Measurements from ENCODE around the gene NNAT.

NNAT gene

GRCh38 chr20:37501940-37502339 is 19.1 kb upstream of the NNAT start:
- Histone ChIP-seq H2BK120ac (ENCODE audit: low read depth, low read length) (no peak overlapping the region), H4K91ac (ENCODE audit: low read depth, low read length, poor library complexity) (no peak overlapping the region), H3K4me2 (ENCODE audit: insufficient read depth, low read length, poor library complexity, severe bottlenecking) (no peak overlapping the region), H3K23ac (ENCODE audit: low read depth, low read length, poor library complexity) (no peak overlapping the region), H3K4ac (ENCODE audit: low read length) (no peak overlapping the region), H3K14ac (ENCODE audit: low read length) (no peak overlapping the region), H3K79me1 (ENCODE audit: low read depth, low read length) (no peaks in the 10 kb centered on the region), H2AK5ac (ENCODE audit: low read depth, low read length) (peak overlapping the region; percentile 83), H3K4me1 (ENCODE audit: control insufficient read depth in 2 of 2, insufficient read depth in 1 of 2, low read depth in 1 of 2, low read length in 2 of 2) (peaks cover 3 to 25% of the 10 kb centered on the region in 2 donors), H3K18ac (ENCODE audit: low read length) (peak overlapping the region; percentile 29), H3K36me3 (replicated peaks in 1 of 2; ENCODE audit: control insufficient read depth in 2 of 2, insufficient read depth in 2 of 2, low read length in 2 of 2) (peaks cover 0 to 3% of the 10 kb centered on the region in 2 donors), H3K27me3 (ENCODE audit: control insufficient read depth in 3 of 3, insufficient read depth in 3 of 3, low read depth in 1 of 3, low read length in 3 of 3) (no peaks in the 10 kb centered on the region), H3K4me3 (ENCODE audit: low read length in 2 of 2) (no peak overlapping the region), H2BK15ac (ENCODE audit: low read length) (no peak overlapping the region), H3K27ac (replicated peaks; ENCODE audit: low read length) (no peak overlapping the region), H2AFZ (ENCODE audit: low read length) (no peak overlapping the region), H3K9ac (ENCODE audit: low read depth, low read length, poor library complexity) (no peak overlapping the region), H2BK12ac (ENCODE audit: low read length) (no peak overlapping the region), H2BK5ac (ENCODE audit: low read length) (no peak overlapping the region), H4K8ac (ENCODE audit: low read depth, low read length) (no peak overlapping the region), H3K9me3 (replicated peaks in 1 of 2; ENCODE audit: control insufficient read depth in 2 of 2, insufficient read depth in 1 of 2, low read depth in 1 of 2, low read length in 2 of 2) (no peaks in the 10 kb centered on the region)
- no peak for DNase-seq (ENCODE audit: low spot score)
- no CpG with 5 or more reads among the region's 7 CpGs for WGBS, 2 donors (ENCODE audit: extremely low coverage in 2 of 2, insufficient read length in 2 of 2, insufficient replicate concordance in 1 of 2)

GRCh38 chr20:37502654-37503053 is 18.4 kb upstream of the NNAT start:
- Histone ChIP-seq H3K14ac (ENCODE audit: low read length) (no peak overlapping the region), H3K79me1 (ENCODE audit: low read depth, low read length) (no peaks in the 10 kb centered on the region), H2BK15ac (ENCODE audit: low read length) (no peak overlapping the region), H3K4me3 (ENCODE audit: low read length in 2 of 2) (no peak overlapping the region), H4K91ac (ENCODE audit: low read depth, low read length, poor library complexity) (no peak overlapping the region), H3K36me3 (replicated peaks in 1 of 2; ENCODE audit: control insufficient read depth in 2 of 2, insufficient read depth in 2 of 2, low read length in 2 of 2) (peaks cover under 1 to 3% of the 10 kb centered on the region in 2 donors), H3K23ac (ENCODE audit: low read depth, low read length, poor library complexity) (no peak overlapping the region), H2BK12ac (ENCODE audit: low read length) (no peak overlapping the region), H2AK5ac (ENCODE audit: low read depth, low read length) (peak overlapping the region; percentile 17), H3K4me1 (ENCODE audit: control insufficient read depth in 2 of 2, insufficient read depth in 1 of 2, low read depth in 1 of 2, low read length in 2 of 2) (peaks cover 3 to 25% of the 10 kb centered on the region in 2 donors), H3K18ac (ENCODE audit: low read length) (peak overlapping the region; percentile 23), H3K4ac (ENCODE audit: low read length) (no peak overlapping the region), H4K8ac (ENCODE audit: low read depth, low read length) (no peak overlapping the region), H3K4me2 (ENCODE audit: insufficient read depth, low read length, poor library complexity, severe bottlenecking) (no peak overlapping the region), H2BK5ac (ENCODE audit: low read length) (no peak overlapping the region), H3K9ac (ENCODE audit: low read depth, low read length, poor library complexity) (no peak overlapping the region), H3K27me3 (ENCODE audit: control insufficient read depth in 3 of 3, insufficient read depth in 3 of 3, low read depth in 1 of 3, low read length in 3 of 3) (no peaks in the 10 kb centered on the region), H3K9me3 (replicated peaks in 1 of 2; ENCODE audit: control insufficient read depth in 2 of 2, insufficient read depth in 1 of 2, low read depth in 1 of 2, low read length in 2 of 2) (no peaks in the 10 kb centered on the region), H2BK120ac (ENCODE audit: low read depth, low read length) (no peak overlapping the region), H3K27ac (replicated peaks; ENCODE audit: low read length) (no peak overlapping the region), H2AFZ (ENCODE audit: low read length) (no peak overlapping the region)
- DNase-seq (ENCODE audit: low spot score), result no peak
- WGBS, 2 donors (ENCODE audit: extremely low coverage in 2 of 2, insufficient read length in 2 of 2, insufficient replicate concordance in 1 of 2), result no CpG with 5 or more reads among the region's 2 CpGs

- Histone ChIP-seq H3K18ac (ENCODE audit: low read length) (no peak overlapping the region), H3K4me2 (ENCODE audit: insufficient read depth, low read length, poor library complexity, severe bottlenecking) (no peak overlapping the region), H3K14ac (ENCODE audit: low read length) (no peak overlapping the region), H3K9me3 (replicated peaks in 1 of 2; ENCODE audit: control insufficient read depth in 2 of 2, insufficient read depth in 1 of 2, low read depth in 1 of 2, low read length in 2 of 2) (no peaks in the 10 kb centered on the region), H3K79me1 (ENCODE audit: low read depth, low read length) (no peaks in the 10 kb centered on the region), H3K4me1 (ENCODE audit: control insufficient read depth in 2 of 2, insufficient read depth in 1 of 2, low read depth in 1 of 2, low read length in 2 of 2) (peaks cover 3 to 25% of the 10 kb centered on the region in 2 donors), H4K91ac (ENCODE audit: low read depth, low read length, poor library complexity) (no peak overlapping the region), H2BK12ac (ENCODE audit: low read length) (no peak overlapping the region), H2AK5ac (ENCODE audit: low read depth, low read length) (no peak overlapping the region), H3K36me3 (replicated peaks in 1 of 2; ENCODE audit: control insufficient read depth in 2 of 2, insufficient read depth in 2 of 2, low read length in 2 of 2) (peaks cover 3 to 8% of the 10 kb centered on the region in 2 donors), H3K9ac (ENCODE audit: low read depth, low read length, poor library complexity) (no peak overlapping the region), H4K8ac (ENCODE audit: low read depth, low read length) (no peak overlapping the region), H2BK15ac (ENCODE audit: low read length) (no peak overlapping the region), H3K27ac (replicated peaks; ENCODE audit: low read length) (no peak overlapping the region), H2BK5ac (ENCODE audit: low read length) (no peak overlapping the region), H3K23ac (ENCODE audit: low read depth, low read length, poor library complexity) (no peak overlapping the region), H3K4ac (ENCODE audit: low read length) (no peak overlapping the region), H2AFZ (ENCODE audit: low read length) (no peak overlapping the region), H2BK120ac (ENCODE audit: low read depth, low read length) (no peak overlapping the region), H3K27me3 (ENCODE audit: control insufficient read depth in 3 of 3, insufficient read depth in 3 of 3, low read depth in 1 of 3, low read length in 3 of 3) (no peaks in the 10 kb centered on the region), H3K4me3 (ENCODE audit: low read length in 2 of 2) (no peak overlapping the region)
- no peak for DNase-seq (ENCODE audit: low spot score)
- WGBS, 2 donors (ENCODE audit: extremely low coverage in 2 of 2, insufficient read length in 2 of 2, insufficient replicate concordance in 1 of 2), result no CpG with 5 or more reads among the region's 3 CpGs
Observed at GRCh38 chr20:37503256-37503927, 17.7 kb upstream of the NNAT start.

GRCh38 chr20:37504404-37505096 is 16.5 kb upstream of the NNAT start:
- Histone ChIP-seq H2BK120ac (ENCODE audit: low read depth, low read length) (no peak overlapping the region), H3K79me1 (ENCODE audit: low read depth, low read length) (no peaks in the 10 kb centered on the region), H3K4me2 (ENCODE audit: insufficient read depth, low read length, poor library complexity, severe bottlenecking) (no peak overlapping the region), H3K4me1 (ENCODE audit: control insufficient read depth in 2 of 2, insufficient read depth in 1 of 2, low read depth in 1 of 2, low read length in 2 of 2) (peaks cover 3 to 25% of the 10 kb centered on the region in 2 donors), H2BK5ac (ENCODE audit: low read length) (no peak overlapping the region), H3K9me3 (replicated peaks in 1 of 2; ENCODE audit: control insufficient read depth in 2 of 2, insufficient read depth in 1 of 2, low read depth in 1 of 2, low read length in 2 of 2) (no peaks in the 10 kb centered on the region), H2BK12ac (ENCODE audit: low read length) (no peak overlapping the region), H3K36me3 (replicated peaks in 1 of 2; ENCODE audit: control insufficient read depth in 2 of 2, insufficient read depth in 2 of 2, low read length in 2 of 2) (peaks cover 3 to 19% of the 10 kb centered on the region in 2 donors), H4K8ac (ENCODE audit: low read depth, low read length) (no peak overlapping the region), H3K27me3 (ENCODE audit: control insufficient read depth in 3 of 3, insufficient read depth in 3 of 3, low read depth in 1 of 3, low read length in 3 of 3) (no peaks in the 10 kb centered on the region), H3K23ac (ENCODE audit: low read depth, low read length, poor library complexity) (no peak overlapping the region), H2AFZ (ENCODE audit: low read length) (no peak overlapping the region), H3K9ac (ENCODE audit: low read depth, low read length, poor library complexity) (no peak overlapping the region), H3K27ac (replicated peaks; ENCODE audit: low read length) (no peak overlapping the region), H2AK5ac (ENCODE audit: low read depth, low read length) (no peak overlapping the region), H3K14ac (ENCODE audit: low read length) (no peak overlapping the region), H4K91ac (ENCODE audit: low read depth, low read length, poor library complexity) (no peak overlapping the region), H3K18ac (ENCODE audit: low read length) (no peak overlapping the region), H3K4ac (ENCODE audit: low read length) (no peak overlapping the region), H3K4me3 (ENCODE audit: low read length in 2 of 2) (no peak overlapping the region), H2BK15ac (ENCODE audit: low read length) (no peak overlapping the region)
- WGBS, 2 donors (ENCODE audit: extremely low coverage in 2 of 2, insufficient read length in 2 of 2, insufficient replicate concordance in 1 of 2), result no CpG with 5 or more reads among the region's 3 CpGs
- DNase-seq (ENCODE audit: low spot score), result no peak

Measured in neuronal stem cell (in vitro differentiated cells).